Smooth muscle cell (in vitro differentiated cells): ENCODE data around the gene PTPRE. TPM values are rescaled to one million over a fixed set of nuclear protein-coding genes. Genes with fewer than 3 reads are reported as not detected.
A peak's percentile ranks its signal among the peaks of the same experiment; 100 is the strongest.

Experiments used
- DNase-seq: peaks from one replicate; lab custom pipeline; 2025; ENCODE audit not compliant: unreplicated experiment; lab: John Stamatoyannopoulos, UW
- H2AFZ ChIP-seq: fragments of 200-600 bp; sonication (generic); 2 replicates; pipeline ENCODE4 v1.6.0; 2016; ENCODE audit warnings: antibody characterized with exemption, low read depth, mild to moderate bottlenecking
- H3F3A ChIP-seq: fragments of 200-600 bp; sonication (generic); 2 replicates; pipeline ENCODE4 v1.6.0; 2017; ENCODE audit warnings: antibody characterized with exemption, low read depth
- H3K27ac ChIP-seq: fragments of 200-600 bp; sonication (generic); 2 replicates; pipeline ENCODE4 v1.5.1; 2016; ENCODE audit warnings: low read depth, mild to moderate bottlenecking
- H3K27me3 ChIP-seq: fragments of 200-600 bp; sonication (generic); 2 replicates; pipeline ENCODE4 v1.6.1; 2016; ENCODE audit warnings: low read depth, mild to moderate bottlenecking
- H3K36me3 ChIP-seq: fragments of 200-600 bp; sonication (generic); 2 replicates; pipeline ENCODE4 v1.5.1; 2016; ENCODE audit warnings: low read depth
- H3K4me1 ChIP-seq: fragments of 200-600 bp; sonication (generic); 2 replicates; pipeline ENCODE4 v1.5.1; 2016; ENCODE audit warnings: low read depth
- H3K4me2 ChIP-seq: fragments of 200-600 bp; sonication (generic); 2 replicates; pipeline ENCODE4 v1.6.0; 2016; ENCODE audit warnings: mild to moderate bottlenecking
- H3K4me3 ChIP-seq: fragments of 200-600 bp; sonication (generic); 2 replicates; pipeline ENCODE4 v1.5.1; 2016; ENCODE audit warnings: mild to moderate bottlenecking
- H3K79me2 ChIP-seq: fragments of 200-600 bp; sonication (generic); 2 replicates; pipeline ENCODE4 v1.6.0; 2016; ENCODE audit warnings: low read depth, mild to moderate bottlenecking
- H3K9ac ChIP-seq: fragments of 200-600 bp; sonication (generic); 2 replicates; pipeline ENCODE4 v1.6.0; 2016; ENCODE audit warnings: low read depth
- H3K9me3 ChIP-seq: fragments of 200-600 bp; sonication (generic); replicated peaks from 2 replicates; pipeline ENCODE4 v1.5.1; 2016; ENCODE audit warnings: low read depth
- H4K20me1 ChIP-seq: fragments of 200-600 bp; sonication (generic); 2 replicates; pipeline ENCODE4 v1.6.0; 2016; ENCODE audit warnings: low read depth
- CTCF ChIP-seq: fragments of 200-600 bp; sonication (generic); IDR thresholded peaks from 2 replicates; pipeline ENCODE4 v1.5.1; 2017; ENCODE audit warnings: borderline replicate concordance, mild to moderate bottlenecking, antibody characterized with exemption; ENCODE audit not compliant: insufficient read depth, poor library complexity, severe bottlenecking
- WGBS: methylation state at CpG from one replicate; pipeline ENCODE4 v1.1.7; 2016; ENCODE audit warnings: low lambda C conversion rate; 5-methylcytosine and 5-hydroxymethylcytosine counted together
- polyA plus RNA-seq: library from polyadenylated mRNA; unstranded; fragments of >200 nt; fragmentation: Nextera tagmentation; extraction: Ambion mirVana; gene quantifications from 2 replicates; pipeline ENCODE4 v1.2.1, GENCODE V29; 2016
- total RNA-seq: library from RNA; depleted of rRNA; stranded (reverse); fragments of >200 nt; gene quantifications from 2 replicates; pipeline ENCODE4 v1.2.3, GENCODE V29; 2014

PTPRE gene
- total and polyA plus RNA-seq, 2 experiments from 2014 or later = 17.1 to 22.7 TPM

DNA sequence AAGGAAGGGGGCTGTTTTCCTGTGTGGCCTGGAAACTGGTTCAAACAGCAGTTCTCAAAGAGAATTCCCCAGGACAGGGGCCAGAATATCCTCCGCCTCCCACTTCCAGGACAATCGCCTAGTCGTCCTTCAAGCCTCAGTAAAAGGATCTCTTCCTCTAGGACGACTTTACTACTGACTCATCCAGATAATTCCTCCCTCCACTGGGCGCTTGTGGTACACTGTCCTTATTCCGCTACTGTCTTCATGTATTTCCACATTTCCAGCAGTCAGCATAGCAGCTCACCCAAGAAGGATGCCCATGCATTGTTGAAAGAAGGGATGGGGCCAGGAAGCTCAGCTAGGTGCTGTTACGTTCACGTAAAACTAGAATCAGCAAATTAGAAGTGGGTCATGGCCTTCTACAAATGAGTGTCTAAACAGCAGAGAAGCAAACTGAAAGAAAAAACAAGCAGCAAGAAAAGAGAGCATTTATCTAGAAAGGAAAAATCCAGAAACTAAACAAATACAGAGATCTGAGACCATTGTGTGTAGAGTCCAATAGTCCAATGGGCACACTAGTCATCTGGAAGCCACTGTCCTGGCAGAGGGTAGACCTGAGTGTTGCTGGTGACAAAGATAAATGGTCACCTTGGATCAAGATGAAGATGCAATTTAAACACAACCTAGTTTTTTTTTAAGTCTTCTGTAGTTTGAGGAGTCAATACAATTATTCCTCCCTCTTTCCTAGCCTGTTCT, 40.5 kb upstream of the PTPRE start:
- H2AFZ ChIP-seq = no peak overlapping the region
- no peaks in the 10 kb centered on the region for H3K79me2 ChIP-seq
- no peak for DNase-seq
- H3F3A ChIP-seq = no peaks in the 10 kb centered on the region
- H4K20me1 ChIP-seq = no peaks in the 10 kb centered on the region
- no peak overlapping the region for H3K9ac ChIP-seq
- H3K4me1 ChIP-seq = no peaks in the 10 kb centered on the region
- H3K27ac ChIP-seq = peak overlapping the region; percentile 37
- H3K9me3 ChIP-seq = no peaks in the 10 kb centered on the region
- no peaks in the 10 kb centered on the region for H3K36me3 ChIP-seq
- WGBS = 53% methylated on average over 8 of the region's 8 CpGs
- H3K27me3 ChIP-seq = no peaks in the 10 kb centered on the region
- no peak overlapping the region for H3K4me3 ChIP-seq
- no peak for TF ChIP-seq CTCF
- no peak overlapping the region for H3K4me2 ChIP-seq

DNA sequence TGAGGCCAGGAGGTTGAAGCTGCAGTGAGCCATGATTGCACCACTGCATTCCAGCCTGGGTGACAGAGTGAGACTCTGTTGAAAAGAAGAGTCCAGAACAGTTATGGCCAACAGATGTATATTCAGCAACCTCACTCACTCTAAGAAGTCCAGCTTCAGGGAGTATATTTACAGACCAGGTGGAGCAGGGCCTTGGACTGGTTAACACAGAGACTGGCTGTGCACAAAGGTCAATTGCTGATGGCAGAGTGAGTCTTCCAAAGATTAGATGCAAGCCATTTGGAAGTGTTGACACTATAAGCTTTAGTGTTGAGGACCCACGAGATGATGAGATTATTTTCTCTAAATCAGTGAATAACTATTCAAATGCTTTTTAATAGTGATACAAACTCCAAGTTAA, 39.1 kb upstream of the PTPRE start:
- H3K4me3 ChIP-seq = no peak overlapping the region
- no peaks in the 10 kb centered on the region for H3K27me3 ChIP-seq
- H3K27ac ChIP-seq = no peak overlapping the region
- H3K9ac ChIP-seq = no peak overlapping the region
- H2AFZ ChIP-seq = no peak overlapping the region
- H3K79me2 ChIP-seq = no peaks in the 10 kb centered on the region
- H3K36me3 ChIP-seq = no peaks in the 10 kb centered on the region
- H3K4me1 ChIP-seq = no peaks in the 10 kb centered on the region
- no peak for DNase-seq
- no peaks in the 10 kb centered on the region for H4K20me1 ChIP-seq
- no peaks in the 10 kb centered on the region for H3F3A ChIP-seq
- TF ChIP-seq CTCF = no peak
- WGBS = 76% methylated on average over 1 of the region's 1 CpG
- no peak overlapping the region for H3K4me2 ChIP-seq
- H3K9me3 ChIP-seq = no peaks in the 10 kb centered on the region

DNA sequence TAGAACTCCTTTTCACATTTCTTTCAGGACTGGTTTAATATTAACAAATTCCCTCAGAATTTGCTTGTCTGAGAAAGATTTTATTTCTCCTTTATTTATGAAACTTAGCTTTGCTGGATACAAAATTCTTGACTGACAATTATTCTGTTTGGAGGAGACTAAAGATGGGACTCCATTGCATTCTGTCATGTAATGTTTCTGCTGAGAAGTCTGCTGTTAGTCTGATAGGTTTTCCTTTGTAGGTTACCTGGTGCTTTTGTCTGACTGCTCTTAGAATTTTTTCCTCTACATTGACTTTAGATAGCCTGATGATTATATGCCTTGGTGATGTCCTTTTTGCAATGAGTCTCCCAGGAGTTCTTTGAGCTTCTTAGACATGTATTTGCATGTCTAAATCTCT, 37.6 kb upstream of the PTPRE start:
- no peaks in the 10 kb centered on the region for H3K36me3 ChIP-seq
- H3K9me3 ChIP-seq = no peaks in the 10 kb centered on the region
- no peaks in the 10 kb centered on the region for H3K4me1 ChIP-seq
- H3K4me2 ChIP-seq = no peak overlapping the region
- TF ChIP-seq CTCF = no peak
- no peaks in the 10 kb centered on the region for H4K20me1 ChIP-seq
- no peak overlapping the region for H3K9ac ChIP-seq
- no peak for DNase-seq
- H3K27ac ChIP-seq = no peak overlapping the region
- H3K27me3 ChIP-seq = no peaks in the 10 kb centered on the region
- H3F3A ChIP-seq = no peaks in the 10 kb centered on the region
- H2AFZ ChIP-seq = no peak overlapping the region
- H3K4me3 ChIP-seq = no peak overlapping the region
- no peaks in the 10 kb centered on the region for H3K79me2 ChIP-seq

- 85% methylated on average over 7 of the region's 7 CpGs for WGBS
- no peaks in the 10 kb centered on the region for H3K36me3 ChIP-seq
- no peak overlapping the region for H3K4me2 ChIP-seq
- no peaks in the 10 kb centered on the region for H4K20me1 ChIP-seq
- H3K9ac ChIP-seq = no peak overlapping the region
- no peak overlapping the region for H3K4me3 ChIP-seq
- no peak overlapping the region for H2AFZ ChIP-seq
- no peak for DNase-seq
- H3K27ac ChIP-seq = no peak overlapping the region
- H3K4me1 ChIP-seq = no peaks in the 10 kb centered on the region
- no peak for TF ChIP-seq CTCF
- no peaks in the 10 kb centered on the region for H3K9me3 ChIP-seq
- H3K79me2 ChIP-seq = no peaks in the 10 kb centered on the region
- no peaks in the 10 kb centered on the region for H3F3A ChIP-seq
- no peaks in the 10 kb centered on the region for H3K27me3 ChIP-seq
Observed at GRCh38 chr10:127871631-127872010, 35.3 kb upstream of the PTPRE start.
